Measurements from ENCODE around the gene RELA. TPM values are rescaled to one million over a fixed set of nuclear protein-coding genes. Genes with fewer than 3 reads are reported as not detected.

RELA gene
- polyA plus RNA-seq, 1 experiment: 46.2 TPM

GRCh38 chr11:65611028-65611757 lies 51.5 kb downstream of the RELA start:
- POLR2A ChIA-PET: no interaction called here
- Histone ChIP-seq H3K36me3 (ENCODE audit: control insufficient read depth, insufficient read depth, low read length) (peaks cover 13% of the 10 kb centered on the region), H3K4me3 (ENCODE audit: low read depth, low read length) (no peak overlapping the region), H3K27me3 (ENCODE audit: control insufficient read depth, insufficient read depth, low read length) (no peaks in the 10 kb centered on the region)
- DNase-seq (ENCODE audit: low read depth): no peak
- CTCF ChIA-PET: interaction anchor here (0.7 to 2.0 kb wide), 3 partner anchors 18 to 130 kb away, joined by 3 to 6 read pairs (median 5); no protein-coding TSS in a partner anchor
- TF ChIP-seq CTCF (IDR thresholded peaks at IDR 0.05; ENCODE audit: insufficient read depth, low read depth, low read length): no peak

- Histone ChIP-seq H3K36me3 (ENCODE audit: control insufficient read depth, insufficient read depth, low read length) (peaks cover 14% of the 10 kb centered on the region), H3K27me3 (ENCODE audit: control insufficient read depth, insufficient read depth, low read length) (no peaks in the 10 kb centered on the region), H3K4me3 (ENCODE audit: low read depth, low read length) (no peak overlapping the region)
- ChIA-PET CTCF (interaction anchor here (1.2 to 2.0 kb wide), 3 partner anchors 17 to 34 kb away, joined by 3 to 6 read pairs (median 5); no protein-coding TSS in a partner anchor), POLR2A (no interaction called here)
- no peak for DNase-seq (ENCODE audit: low read depth)
- TF ChIP-seq CTCF (IDR thresholded peaks at IDR 0.05; ENCODE audit: insufficient read depth, low read depth, low read length): no peak
Measured at GRCh38 chr11:65610404-65610803, 52.3 kb downstream of the RELA start.

- POLR2A ChIA-PET: no interaction called here
- H3K4me3 ChIP-seq (ENCODE audit: low read depth, low read length): no peak overlapping the region
- CTCF ChIA-PET: interaction anchor here (0.9 to 2.0 kb wide), 4 partner anchors 21 to 69 kb away, joined by 3 to 6 read pairs (median 4); no protein-coding TSS in a partner anchor
- no peak for DNase-seq (ENCODE audit: low read depth)
- peaks cover 18% of the 10 kb centered on the region for H3K36me3 ChIP-seq (ENCODE audit: control insufficient read depth, insufficient read depth, low read length)
- TF ChIP-seq CTCF (IDR thresholded peaks at IDR 0.05; ENCODE audit: insufficient read depth, low read depth, low read length): no peak
- no peaks in the 10 kb centered on the region for H3K27me3 ChIP-seq (ENCODE audit: control insufficient read depth, insufficient read depth, low read length)
Measured at GRCh38 chr11:65609665-65610064, 53.1 kb downstream of the RELA start.

GRCh38 chr11:65609229-65609628 lies 53.5 kb downstream of the RELA start:
- CTCF ChIA-PET: interaction anchor here (0.9 to 1.2 kb wide), 4 partner anchors 16 to 68 kb away, joined by 3 to 4 read pairs (median 3); no protein-coding TSS in a partner anchor
- H3K27me3 ChIP-seq (ENCODE audit: control insufficient read depth, insufficient read depth, low read length): no peaks in the 10 kb centered on the region
- H3K4me3 ChIP-seq (ENCODE audit: low read depth, low read length): no peak overlapping the region
- H3K36me3 ChIP-seq (ENCODE audit: control insufficient read depth, insufficient read depth, low read length): peaks cover 23% of the 10 kb centered on the region
- no peak for DNase-seq (ENCODE audit: low read depth)
- POLR2A ChIA-PET: no interaction called here
- no peak for TF ChIP-seq CTCF (IDR thresholded peaks at IDR 0.05; ENCODE audit: insufficient read depth, low read depth, low read length)

GRCh38 chr11:65607614-65608426 lies 54.9 kb downstream of the RELA start:
- peak overlapping the region; percentile 18 for H3K4me3 ChIP-seq (ENCODE audit: low read depth, low read length)

More at GRCh38 chr11:65607614-65608426, 54.9 kb downstream of the RELA start:
- ChIA-PET CTCF (interaction anchor here (0.8 to 6.5 kb wide), 4 partner anchors 9 to 32 kb away, joined by 3 to 43 read pairs (median 22); partner anchors contain the start of genes EHBP1L1 and KCNK7), POLR2A (no interaction called here)
- Histone ChIP-seq H3K36me3 (ENCODE audit: control insufficient read depth, insufficient read depth, low read length) (peaks cover 30% of the 10 kb centered on the region), H3K27me3 (ENCODE audit: control insufficient read depth, insufficient read depth, low read length) (no peaks in the 10 kb centered on the region)
- TF ChIP-seq CTCF (IDR thresholded peaks at IDR 0.05; ENCODE audit: insufficient read depth, low read depth, low read length): no peak
- DNase-seq (ENCODE audit: low read depth): no peak

Measured in BJ (cell line).